Measurements from ENCODE around the gene OXT.
A peak's percentile ranks its signal among the peaks of the same experiment; 100 is the strongest.
"Not testable (repeated sequence)": the region's sequence is repeated elsewhere in the genome, so short reads cannot be mapped to it uniquely, and the experiment has no call there.

Gene OXT

GRCh38 chr20:3046677-3047462 lies 24.6 kb upstream of the OXT start:
- no peak for TF ChIP-seq CTCF (IDR thresholded peaks at IDR 0.05; ENCODE audit: insufficient read depth, low read length, poor library complexity, severe bottlenecking)
- H3K27me3 ChIP-seq (replicated peaks; ENCODE audit: control insufficient read depth, insufficient read depth, low read length): no peaks in the 10 kb centered on the region
- peak overlapping the region; percentile 86 for H3K4me3 ChIP-seq (replicated peaks; ENCODE audit: low read depth, low read length)
- H3K36me3 ChIP-seq (ENCODE audit: control insufficient read depth, insufficient read depth, low read length): peaks cover 11% of the 10 kb centered on the region
- DNase-seq (ENCODE audit: extremely low read depth, insufficient read length): no peak

- H3K4me3 ChIP-seq (replicated peaks; ENCODE audit: low read depth, low read length): no peak overlapping the region
- no peak for DNase-seq (ENCODE audit: extremely low read depth, insufficient read length)
- no peak for TF ChIP-seq CTCF (IDR thresholded peaks at IDR 0.05; ENCODE audit: insufficient read depth, low read length, poor library complexity, severe bottlenecking)
Measured at GRCh38 chr20:3047486-3048419, 23.7 kb upstream of the OXT start.

GRCh38 chr20:3051385-3052019 lies 19.9 kb upstream of the OXT start:
- TF ChIP-seq CTCF (IDR thresholded peaks at IDR 0.05; ENCODE audit: insufficient read depth, low read length, poor library complexity, severe bottlenecking): no peak
- no peak overlapping the region for H3K4me3 ChIP-seq (replicated peaks; ENCODE audit: low read depth, low read length)
- peaks cover 9% of the 10 kb centered on the region for H3K36me3 ChIP-seq (ENCODE audit: control insufficient read depth, insufficient read depth, low read length)
- DNase-seq (ENCODE audit: extremely low read depth, insufficient read length): no peak
- H3K27me3 ChIP-seq (replicated peaks; ENCODE audit: control insufficient read depth, insufficient read depth, low read length): no peaks in the 10 kb centered on the region

More at GRCh38 chr20:3047486-3048419, 23.7 kb upstream of the OXT start:
- no peaks in the 10 kb centered on the region for H3K27me3 ChIP-seq (replicated peaks; ENCODE audit: control insufficient read depth, insufficient read depth, low read length)
- peaks cover 9% of the 10 kb centered on the region for H3K36me3 ChIP-seq (ENCODE audit: control insufficient read depth, insufficient read depth, low read length)

- H3K27me3 ChIP-seq (replicated peaks; ENCODE audit: control insufficient read depth, insufficient read depth, low read length): no peaks in the 10 kb centered on the region
- DNase-seq (ENCODE audit: extremely low read depth, insufficient read length): no peak
- H3K4me3 ChIP-seq (replicated peaks; ENCODE audit: low read depth, low read length): no peak overlapping the region
- TF ChIP-seq CTCF (IDR thresholded peaks at IDR 0.05; ENCODE audit: insufficient read depth, low read length, poor library complexity, severe bottlenecking): no peak
- no peaks in the 10 kb centered on the region for H3K36me3 ChIP-seq (ENCODE audit: control insufficient read depth, insufficient read depth, low read length)
Measured at GRCh38 chr20:3059489-3059888, 11.9 kb upstream of the OXT start.

- not testable (repeated sequence) for DNase-seq (ENCODE audit: extremely low read depth, insufficient read length); H3K27me3 ChIP-seq (replicated peaks; ENCODE audit: control insufficient read depth, insufficient read depth, low read length); H3K4me3 ChIP-seq (replicated peaks; ENCODE audit: low read depth, low read length); H3K36me3 ChIP-seq (ENCODE audit: control insufficient read depth, insufficient read depth, low read length)
Measured at GRCh38 chr20:3064119-3064518, 7.3 kb upstream of the OXT start.
